Activated T-cell treated with anti-CD3 and anti-CD28 coated beads, Interleukin-2, amount 50 U/mL, for 48 hours (primary cell): ENCODE results near the gene CERK.
"Not testable (repeated sequence)": the region's sequence is repeated elsewhere in the genome, so short reads cannot be mapped to it uniquely, and the experiment has no call there.

ENCODE experiments used
- DNase-seq, 2 experiments: peaks; one replicate each; pipeline ENCODE4 v3.0.0-alpha.2; 2020

Gene CERK

DNA sequence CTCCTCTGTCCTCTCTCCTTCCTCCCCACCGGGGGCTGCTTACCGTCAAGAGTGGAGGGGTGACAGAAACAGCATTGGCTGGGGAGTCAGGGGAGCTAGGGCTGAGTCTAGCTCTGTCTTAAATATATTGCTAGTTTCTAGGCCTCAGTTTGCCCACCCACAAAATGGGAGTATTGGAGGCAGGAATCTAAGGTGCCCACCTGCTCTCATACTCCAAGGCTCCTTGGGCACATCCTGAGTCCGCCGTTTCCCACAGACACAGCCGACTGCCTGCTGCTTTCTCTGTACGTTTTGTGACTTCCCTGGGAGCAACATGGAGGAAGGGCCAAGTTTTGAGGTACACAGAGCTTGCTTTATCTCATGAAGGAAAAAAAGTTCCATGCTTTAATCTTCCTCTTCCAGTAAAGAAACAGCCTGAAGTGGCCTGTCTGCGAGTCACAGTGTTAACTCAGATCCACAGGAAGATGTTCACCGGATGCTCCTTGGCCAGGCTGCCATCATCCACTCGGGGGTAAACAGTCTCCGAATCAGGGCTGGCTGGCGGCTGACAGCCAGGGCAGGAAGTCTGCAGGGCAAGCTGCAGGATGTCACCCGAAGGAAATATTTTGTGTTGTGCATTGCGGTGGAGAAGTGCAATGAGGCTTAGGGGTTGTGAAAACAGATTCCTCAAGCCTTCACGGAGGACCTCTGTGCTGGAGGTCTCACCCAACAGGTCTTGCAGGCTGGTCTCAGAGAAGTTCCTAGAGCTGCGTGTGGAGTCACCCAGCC lies 11.0 kb upstream of the CERK start:
- peak; percentile 48 to 60 for DNase-seq

GRCh38 chr22:46748206-46748907 lies 10.3 kb upstream of the CERK start:
- DNase-seq = no peak

DNA sequence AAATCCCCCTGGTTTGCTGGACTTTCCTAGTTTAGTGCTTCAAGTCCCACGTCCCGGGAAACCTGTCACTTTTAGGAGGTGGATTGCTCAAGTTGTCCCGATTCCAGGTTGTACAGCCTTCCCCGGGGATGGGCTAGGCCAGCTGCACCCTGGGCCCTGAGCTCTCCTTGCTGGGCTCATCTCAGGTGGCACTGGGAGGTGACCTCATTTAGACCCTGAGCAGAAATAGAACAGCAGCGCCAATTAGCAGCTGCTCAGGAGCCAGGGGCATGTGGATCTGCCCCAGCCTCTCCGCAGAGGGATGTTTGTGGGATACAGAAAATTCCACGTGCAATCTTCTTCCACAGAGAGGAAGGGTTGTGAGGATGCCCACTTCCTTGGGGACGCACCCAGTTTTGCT lies 9.6 kb upstream of the CERK start:
- no peak for DNase-seq

GRCh38 chr22:46746620-46747019 lies 8.6 kb upstream of the CERK start:
- no peak for DNase-seq

GRCh38 chr22:46746192-46746591 lies 8.1 kb upstream of the CERK start:
- no peak for DNase-seq

GRCh38 chr22:46744581-46744980 lies 6.5 kb upstream of the CERK start:
- no peak for DNase-seq

- DNase-seq = no peak
Observed at GRCh38 chr22:46742576-46743221, 4.6 kb upstream of the CERK start.

DNA sequence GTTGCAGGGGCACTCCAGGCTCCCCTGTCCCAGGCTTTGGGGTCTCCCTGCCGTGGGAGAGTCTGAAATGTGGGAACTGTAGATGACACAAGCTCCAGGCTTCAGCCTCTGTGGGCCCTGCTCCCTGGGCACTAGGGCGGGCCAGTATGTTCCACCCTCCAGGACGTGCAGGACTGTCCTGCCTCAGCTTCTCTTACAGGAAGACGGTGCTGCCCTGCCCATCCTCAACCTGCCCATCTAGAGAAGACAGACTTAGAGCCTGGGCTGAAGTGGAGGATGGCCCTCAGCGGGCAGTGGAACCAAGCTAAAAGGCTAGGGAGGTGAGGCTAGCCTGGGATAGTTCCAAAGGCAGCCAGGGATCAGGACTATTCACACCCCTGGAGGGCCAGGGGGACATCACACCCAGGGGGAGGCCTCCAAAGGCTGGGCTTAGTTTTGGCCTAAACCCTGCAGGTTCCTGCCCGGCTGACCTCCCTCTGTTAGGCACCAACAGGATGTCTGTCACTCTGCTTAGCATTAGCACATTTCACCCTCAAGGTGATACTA lies 4.0 kb upstream of the CERK start:
- DNase-seq = no peak

DNA sequence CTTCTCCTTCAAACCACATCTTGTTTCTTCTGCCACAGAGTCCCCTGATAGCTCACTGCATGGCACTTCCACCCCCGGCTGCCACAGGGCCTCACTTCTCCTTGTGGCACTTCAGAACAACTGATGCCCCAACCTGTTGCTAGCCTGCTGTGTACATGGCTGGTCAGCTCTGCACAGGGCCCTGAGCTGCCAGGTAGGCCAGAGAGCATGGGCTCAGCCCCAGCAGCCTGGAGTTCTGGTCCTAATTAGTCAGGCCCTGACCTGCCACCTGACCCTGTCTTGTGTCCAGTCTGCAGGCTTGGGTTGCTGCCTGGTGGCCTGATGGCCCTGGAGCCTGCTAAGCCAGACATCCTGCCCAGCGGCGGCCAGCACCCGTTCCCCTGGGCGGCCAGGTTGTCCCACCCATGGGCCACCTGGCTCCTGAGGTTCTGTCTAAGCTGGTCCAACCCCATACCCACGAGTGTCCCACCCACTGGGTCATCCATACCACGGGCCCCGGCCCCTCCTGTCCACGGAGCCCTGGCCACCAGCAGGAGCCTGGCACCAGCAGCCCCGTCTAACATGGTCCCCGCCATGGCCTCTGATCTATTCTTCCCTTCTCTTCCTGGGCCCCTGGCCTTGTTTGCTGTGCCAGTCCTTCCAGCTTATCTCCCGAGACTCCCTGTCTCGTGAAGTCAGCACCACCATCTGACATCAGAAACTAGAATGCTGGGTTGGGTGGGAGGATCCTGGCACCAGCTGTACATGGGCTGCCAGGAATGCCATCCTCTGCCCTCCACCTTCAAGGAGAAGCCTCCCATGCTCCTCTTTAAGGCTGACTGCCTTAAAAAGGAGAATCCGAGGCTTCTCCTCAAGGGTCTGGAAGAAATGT lies 3.1 kb upstream of the CERK start:
- DNase-seq = no peak

- DNase-seq = peak; percentile 82 to 87
Observed at GRCh38 chr22:46739094-46739870, 1.2 kb upstream of the CERK start.

- no peak for DNase-seq
Observed at GRCh38 chr22:46738647-46739093, 618 bp upstream of the CERK start.

GRCh38 chr22:46737105-46737975 lies 712 bp downstream of the CERK start:
- DNase-seq = peak; percentile 72 to 73

DNA sequence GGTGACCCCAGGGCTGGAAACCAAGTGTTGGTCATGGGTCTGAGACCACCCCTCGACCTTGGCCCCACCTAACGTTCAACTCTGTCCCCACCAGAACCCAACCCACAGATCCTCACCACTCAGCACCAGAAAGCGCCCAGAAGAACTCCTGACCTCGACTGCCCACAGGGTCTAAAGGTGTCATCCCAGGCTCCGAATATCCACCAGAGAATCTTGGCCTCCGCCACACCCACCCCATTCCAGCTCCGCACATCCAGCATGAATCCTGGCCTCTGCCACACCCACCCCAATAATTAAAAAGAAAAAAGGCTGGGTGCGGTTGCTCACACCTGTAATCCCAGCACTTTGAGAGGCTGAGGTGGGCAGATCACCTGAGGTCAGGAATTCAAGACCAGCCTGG lies 1.3 kb downstream of the CERK start:
- no peak for DNase-seq

- peak in 1 of 2 experiments; percentile 32 for DNase-seq
Observed at GRCh38 chr22:46735747-46736608, 2.1 kb downstream of the CERK start.

DNA sequence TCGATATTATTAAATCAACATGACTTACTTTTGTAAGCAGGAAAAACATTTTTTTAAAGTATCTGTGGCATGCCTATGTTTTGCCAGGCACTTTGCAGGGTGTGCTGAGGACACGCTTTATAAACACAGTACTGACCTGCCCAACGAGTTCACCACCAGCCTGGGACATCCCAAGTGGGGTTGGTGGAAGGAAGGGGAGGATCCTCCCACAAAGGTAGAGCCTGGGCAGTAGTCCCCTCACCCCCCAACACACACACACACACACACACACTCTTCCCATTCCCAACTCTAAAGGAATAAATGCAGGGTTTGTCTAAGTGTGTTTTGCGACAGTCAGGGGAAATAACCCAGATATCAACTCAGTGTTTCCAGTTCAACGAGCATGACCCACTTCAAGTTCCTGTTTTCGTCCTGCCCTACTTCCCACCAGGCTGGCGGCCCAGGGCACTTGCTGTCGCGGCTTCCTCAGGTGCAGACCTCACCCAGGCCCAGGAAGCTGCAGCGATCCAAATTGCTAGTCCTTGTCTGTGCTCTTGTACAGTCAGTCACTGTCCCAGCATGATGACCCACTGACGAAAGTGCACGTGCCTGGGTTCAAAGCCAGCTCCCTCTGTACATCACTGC lies 3.1 kb downstream of the CERK start:
- peak; percentile 54 to 58 for DNase-seq

DNA sequence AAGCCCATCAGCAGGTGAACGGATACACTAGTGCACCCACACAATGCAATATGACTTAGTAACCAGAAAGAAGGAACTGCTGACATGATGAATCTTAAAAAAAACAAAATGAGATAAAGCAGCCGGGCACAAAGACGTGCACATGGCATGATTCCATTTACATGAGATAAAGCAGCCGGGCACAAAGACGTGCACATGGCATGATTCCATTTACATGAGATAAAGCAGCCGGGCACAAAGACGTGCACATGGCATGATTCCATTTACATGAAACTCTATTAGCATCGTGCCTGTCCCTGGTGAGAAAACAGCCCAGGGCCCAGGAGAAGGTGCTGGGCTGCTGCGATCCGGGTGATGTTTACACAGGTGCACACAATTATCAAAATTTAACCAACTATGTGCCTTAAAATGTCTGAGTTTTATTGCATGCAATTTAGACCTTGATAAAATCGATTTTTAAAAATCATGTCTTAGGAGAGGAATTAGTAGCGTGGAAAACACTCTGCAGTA lies 3.8 kb downstream of the CERK start:
- not testable (repeated sequence) for DNase-seq

DNA sequence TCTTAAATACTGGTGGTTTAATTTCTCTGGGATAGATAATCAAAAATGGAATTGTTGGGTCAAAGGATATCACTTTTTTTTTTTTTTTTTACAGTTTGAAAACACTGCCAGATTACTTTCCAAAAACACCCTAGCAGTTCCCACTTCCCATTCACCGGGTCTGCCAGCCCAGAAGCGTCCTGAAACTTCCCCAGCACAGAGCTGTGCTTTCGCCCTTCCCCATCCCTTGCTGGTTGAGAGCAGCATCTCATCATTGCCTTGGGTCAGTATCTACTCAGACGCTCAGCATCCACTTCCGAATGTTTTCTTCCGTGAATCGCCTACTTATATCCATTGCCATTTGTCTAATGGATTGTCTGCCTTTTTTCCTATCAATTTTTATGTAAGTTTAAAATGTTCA lies 5.5 kb downstream of the CERK start:
- DNase-seq = no peak

GRCh38 chr22:46732041-46732379 lies 6.0 kb downstream of the CERK start:
- no peak for DNase-seq
